SK-MEL-5 (cell line): Measurements from ENCODE around the gene RAPGEF2. TPM values are rescaled to one million over a fixed set of nuclear protein-coding genes. Genes with fewer than 3 reads are reported as not detected.

Source experiments
- DNase-seq: peaks from one replicate; pipeline ENCODE4 v3.0.0-alpha.2; 2016; ENCODE audit warnings: low read depth, low spot score
- in situ Hi-C: cut with HindIII; loops from 2 replicates; pipeline ENCODE4 v1.10.0; 2016; ENCODE audit warnings: low sequenced_read_pairs, high pct_unique_total_duplicates, low pct_unique_long_range_greater_than_20kb
- total RNA-seq: library from RNA; depleted of rRNA; stranded (reverse); fragments of >200 nt; shearing (Covaris generic); gene quantifications from 2 replicates; pipeline ENCODE4 v1.2.3, GENCODE V29; 2014

RAPGEF2 gene
- total RNA-seq, 1 experiment from 2014 or later = 27.5 TPM

- in situ Hi-C loops = no loop called here
- DNase-seq = no peak
Observed at GRCh38 chr4:159117564-159117963, 14.7 kb downstream of the RAPGEF2 start.

- in situ Hi-C loops = no loop called here
- no peak for DNase-seq
Observed at GRCh38 chr4:159117968-159118367, 15.1 kb downstream of the RAPGEF2 start.

GRCh38 chr4:159121371-159121770 lies 18.5 kb downstream of the RAPGEF2 start:
- no peak for DNase-seq
- in situ Hi-C loops = no loop called here

GRCh38 chr4:159126716-159127115 lies 23.8 kb downstream of the RAPGEF2 start:
- in situ Hi-C loops = no loop called here
- DNase-seq = no peak

GRCh38 chr4:159127745-159128518 lies 25.1 kb downstream of the RAPGEF2 start:
- no peak for DNase-seq
- in situ Hi-C loops = no loop called here

GRCh38 chr4:159129814-159130550 lies 27.1 kb downstream of the RAPGEF2 start:
- no peak for DNase-seq
- in situ Hi-C loops = no loop called here

GRCh38 chr4:159131564-159131963 lies 28.7 kb downstream of the RAPGEF2 start:
- DNase-seq = no peak
- in situ Hi-C loops = no loop called here

GRCh38 chr4:159134429-159134828 lies 31.6 kb downstream of the RAPGEF2 start:
- DNase-seq = no peak
- in situ Hi-C loops = no loop called here

- DNase-seq = no peak
- in situ Hi-C loops = no loop called here
Observed at GRCh38 chr4:159137176-159137575, 34.3 kb downstream of the RAPGEF2 start.

- in situ Hi-C loops = no loop called here
- DNase-seq = no peak
Observed at GRCh38 chr4:159138436-159138835, 35.6 kb downstream of the RAPGEF2 start.

- in situ Hi-C loops = no loop called here
- no peak for DNase-seq
Observed at GRCh38 chr4:159141193-159141592, 38.3 kb downstream of the RAPGEF2 start.

- in situ Hi-C loops = no loop called here
- DNase-seq = no peak
Observed at GRCh38 chr4:159142241-159142640, 39.4 kb downstream of the RAPGEF2 start.

GRCh38 chr4:159142681-159143384 lies 40.0 kb downstream of the RAPGEF2 start:
- in situ Hi-C loops = no loop called here
- no peak for DNase-seq

- DNase-seq = no peak
- in situ Hi-C loops = no loop called here
Observed at GRCh38 chr4:159143687-159144086, 40.8 kb downstream of the RAPGEF2 start.

GRCh38 chr4:159144112-159144694 lies 41.3 kb downstream of the RAPGEF2 start:
- in situ Hi-C loops = no loop called here
- DNase-seq = no peak

GRCh38 chr4:159145318-159145991 lies 42.6 kb downstream of the RAPGEF2 start:
- in situ Hi-C loops = no loop called here

GRCh38 chr4:159145992-159146330 lies 43.1 kb downstream of the RAPGEF2 start:
- in situ Hi-C loops = no loop called here

More at GRCh38 chr4:159145318-159145991, 42.6 kb downstream of the RAPGEF2 start:
- DNase-seq = no peak

GRCh38 chr4:159146488-159146887 lies 43.6 kb downstream of the RAPGEF2 start:
- in situ Hi-C loops = no loop called here
- DNase-seq = no peak

More at GRCh38 chr4:159145992-159146330, 43.1 kb downstream of the RAPGEF2 start:
- no peak for DNase-seq
